GM19238 (cell line): ENCODE measurements around the gene SLC47A2.

Source experiments
- DNase-seq: peaks from one replicate; pipeline ENCODE4 v3.0.0; 2011; ENCODE audit warnings: low spot score; ENCODE audit not compliant: insufficient read length

SLC47A2 gene

GRCh38 chr17:19728084-19728495, 11.7 kb upstream of the SLC47A2 start:
- DNase-seq, result no peak

GRCh38 chr17:19727501-19728078, 11.2 kb upstream of the SLC47A2 start:
- no peak for DNase-seq

- DNase-seq, result no peak
Observed at GRCh38 chr17:19726631-19727376, 10.4 kb upstream of the SLC47A2 start.

GRCh38 chr17:19725486-19725885, 9.1 kb upstream of the SLC47A2 start:
- no peak for DNase-seq

- no peak for DNase-seq
Observed at GRCh38 chr17:19724501-19725420, 8.4 kb upstream of the SLC47A2 start.

GRCh38 chr17:19723964-19724363, 7.6 kb upstream of the SLC47A2 start:
- DNase-seq, result no peak

GRCh38 chr17:19720631-19721426, 4.4 kb upstream of the SLC47A2 start:
- no peak for DNase-seq

GRCh38 chr17:19720210-19720475, 3.8 kb upstream of the SLC47A2 start:
- DNase-seq, result no peak

GRCh38 chr17:19719355-19720209, 3.2 kb upstream of the SLC47A2 start:
- DNase-seq, result no peak

GRCh38 chr17:19718613-19719354, 2.4 kb upstream of the SLC47A2 start:
- no peak for DNase-seq

GRCh38 chr17:19718041-19718612, 1.7 kb upstream of the SLC47A2 start:
- DNase-seq, result no peak

- no peak for DNase-seq
Observed at GRCh38 chr17:19717411-19717908, 1.1 kb upstream of the SLC47A2 start.

- DNase-seq, result no peak
Observed at GRCh38 chr17:19717031-19717360, 612 bp upstream of the SLC47A2 start.

GRCh38 chr17:19714542-19715411, 1.6 kb downstream of the SLC47A2 start:
- DNase-seq, result no peak

- DNase-seq, result no peak
Observed at GRCh38 chr17:19713901-19714361, 2.5 kb downstream of the SLC47A2 start.

- DNase-seq, result no peak
Observed at GRCh38 chr17:19713462-19713861, 2.9 kb downstream of the SLC47A2 start.

GRCh38 chr17:19712436-19713004, 3.9 kb downstream of the SLC47A2 start:
- no peak for DNase-seq

GRCh38 chr17:19709841-19710240, 6.5 kb downstream of the SLC47A2 start:
- DNase-seq, result no peak
